ENCODE measurements around the gene OBSL1. TPM values are rescaled to one million over a fixed set of nuclear protein-coding genes. Genes with fewer than 3 reads are reported as not detected.

Gene OBSL1
- total and polyA plus RNA-seq, 2 donors from 2014 or later, result 89.5 to 123 TPM

DNA sequence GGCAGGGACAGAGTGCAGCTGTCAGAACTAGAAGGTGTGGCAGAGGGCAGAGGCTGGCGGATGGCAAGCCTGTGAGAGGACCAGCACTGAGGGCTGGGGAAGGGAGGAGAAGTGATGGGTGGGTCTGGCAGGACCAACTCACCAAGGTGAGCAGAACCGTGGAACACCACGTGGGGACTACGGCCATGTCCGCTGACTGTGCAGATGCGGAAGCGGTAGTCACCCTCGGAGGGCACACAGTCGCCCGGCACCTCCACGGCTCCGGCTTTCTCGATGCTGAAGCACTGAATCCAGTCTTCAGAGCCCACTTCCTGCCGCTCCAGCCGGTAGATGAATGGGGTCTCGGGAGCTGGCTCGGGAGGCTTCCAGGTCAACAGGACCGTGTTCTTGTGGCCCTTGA, 4.2 kb downstream of the OBSL1 start:
- Histone ChIP-seq H3K9ac (ENCODE audit: low read length in 3 of 3) (no peak overlapping the region), H3K36me3 (ENCODE audit: control insufficient read depth in 2 of 3, insufficient read depth in 3 of 3, low read length in 3 of 3) (peaks cover 6 to 12% (median 7%) of the 10 kb centered on the region in 3 donors), H3K4me1 (ENCODE audit: control insufficient read depth in 2 of 3, insufficient read depth in 2 of 3, low read depth in 1 of 3, low read length in 3 of 3) (peaks cover 0 to 11% (median 10%) of the 10 kb centered on the region in 3 donors), H3K27ac (ENCODE audit: low read depth in 2 of 2, low read length in 2 of 2) (no peak overlapping the region), H3K27me3 (ENCODE audit: control insufficient read depth, insufficient read depth, low read length) (no peaks in the 10 kb centered on the region), H3K4me3 (ENCODE audit: low read length in 3 of 3) (no peak overlapping the region), H3K9me3 (ENCODE audit: control insufficient read depth in 2 of 3, insufficient read depth in 1 of 3, low read length in 3 of 3) (no peaks in the 10 kb centered on the region)
- intact Hi-C loops (cut with DNase I), result no loop called here
- no peak for FAIRE-seq
- DNase-seq, result peak in 1 of 5 donors; percentile 58
- TF ChIP-seq, protein P1, sequence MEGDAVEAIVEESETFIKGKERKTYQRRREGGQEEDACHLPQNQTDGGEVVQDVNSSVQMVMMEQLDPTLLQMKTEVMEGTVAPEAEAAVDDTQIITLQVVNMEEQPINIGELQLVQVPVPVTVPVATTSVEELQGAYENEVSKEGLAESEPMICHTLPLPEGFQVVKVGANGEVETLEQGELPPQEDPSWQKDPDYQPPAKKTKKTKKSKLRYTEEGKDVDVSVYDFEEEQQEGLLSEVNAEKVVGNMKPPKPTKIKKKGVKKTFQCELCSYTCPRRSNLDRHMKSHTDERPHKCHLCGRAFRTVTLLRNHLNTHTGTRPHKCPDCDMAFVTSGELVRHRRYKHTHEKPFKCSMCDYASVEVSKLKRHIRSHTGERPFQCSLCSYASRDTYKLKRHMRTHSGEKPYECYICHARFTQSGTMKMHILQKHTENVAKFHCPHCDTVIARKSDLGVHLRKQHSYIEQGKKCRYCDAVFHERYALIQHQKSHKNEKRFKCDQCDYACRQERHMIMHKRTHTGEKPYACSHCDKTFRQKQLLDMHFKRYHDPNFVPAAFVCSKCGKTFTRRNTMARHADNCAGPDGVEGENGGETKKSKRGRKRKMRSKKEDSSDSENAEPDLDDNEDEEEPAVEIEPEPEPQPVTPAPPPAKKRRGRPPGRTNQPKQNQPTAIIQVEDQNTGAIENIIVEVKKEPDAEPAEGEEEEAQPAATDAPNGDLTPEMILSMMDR (IDR thresholded peaks at IDR 0.05; ENCODE audit: borderline replicate concordance, extremely low read depth, insufficient read depth), result no peak

DNA sequence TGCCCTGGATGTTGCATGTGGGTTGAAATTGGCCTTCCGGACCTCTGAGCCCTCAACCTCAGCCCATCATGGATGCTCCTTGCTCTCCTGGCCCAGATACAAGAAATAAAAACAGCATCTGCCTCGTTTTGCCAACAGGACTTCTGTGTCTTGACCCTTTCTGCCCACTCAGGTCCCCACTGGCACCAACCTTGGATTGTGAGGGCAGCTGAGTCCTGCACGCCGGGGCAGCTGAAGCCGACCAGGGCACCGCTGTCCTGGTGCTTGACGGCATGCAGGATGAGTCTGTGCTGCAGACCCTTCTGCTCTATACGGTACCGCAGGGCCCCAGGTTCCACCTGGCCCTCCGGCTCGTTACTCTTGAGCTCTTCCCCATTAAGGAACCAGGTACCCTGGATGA, 4.7 kb downstream of the OBSL1 start:
- Histone ChIP-seq H3K9me3 (ENCODE audit: control insufficient read depth in 2 of 3, insufficient read depth in 1 of 3, low read length in 3 of 3) (no peaks in the 10 kb centered on the region), H3K27ac (ENCODE audit: low read depth in 2 of 2, low read length in 2 of 2) (no peak overlapping the region), H3K9ac (ENCODE audit: low read length in 3 of 3) (no peak overlapping the region), H3K4me3 (ENCODE audit: low read length in 3 of 3) (no peak overlapping the region), H3K27me3 (ENCODE audit: control insufficient read depth, insufficient read depth, low read length) (no peaks in the 10 kb centered on the region), H3K36me3 (ENCODE audit: control insufficient read depth in 2 of 3, insufficient read depth in 3 of 3, low read length in 3 of 3) (peaks cover 6 to 12% (median 7%) of the 10 kb centered on the region in 3 donors), H3K4me1 (ENCODE audit: control insufficient read depth in 2 of 3, insufficient read depth in 2 of 3, low read depth in 1 of 3, low read length in 3 of 3) (peaks cover 0 to 10% (median 7%) of the 10 kb centered on the region in 3 donors)
- TF ChIP-seq, protein P1 (IDR thresholded peaks at IDR 0.05; ENCODE audit: borderline replicate concordance, extremely low read depth, insufficient read depth), result no peak
- intact Hi-C loops (cut with DNase I), result no loop called here
- no peak for FAIRE-seq
- no peak for DNase-seq

DNA sequence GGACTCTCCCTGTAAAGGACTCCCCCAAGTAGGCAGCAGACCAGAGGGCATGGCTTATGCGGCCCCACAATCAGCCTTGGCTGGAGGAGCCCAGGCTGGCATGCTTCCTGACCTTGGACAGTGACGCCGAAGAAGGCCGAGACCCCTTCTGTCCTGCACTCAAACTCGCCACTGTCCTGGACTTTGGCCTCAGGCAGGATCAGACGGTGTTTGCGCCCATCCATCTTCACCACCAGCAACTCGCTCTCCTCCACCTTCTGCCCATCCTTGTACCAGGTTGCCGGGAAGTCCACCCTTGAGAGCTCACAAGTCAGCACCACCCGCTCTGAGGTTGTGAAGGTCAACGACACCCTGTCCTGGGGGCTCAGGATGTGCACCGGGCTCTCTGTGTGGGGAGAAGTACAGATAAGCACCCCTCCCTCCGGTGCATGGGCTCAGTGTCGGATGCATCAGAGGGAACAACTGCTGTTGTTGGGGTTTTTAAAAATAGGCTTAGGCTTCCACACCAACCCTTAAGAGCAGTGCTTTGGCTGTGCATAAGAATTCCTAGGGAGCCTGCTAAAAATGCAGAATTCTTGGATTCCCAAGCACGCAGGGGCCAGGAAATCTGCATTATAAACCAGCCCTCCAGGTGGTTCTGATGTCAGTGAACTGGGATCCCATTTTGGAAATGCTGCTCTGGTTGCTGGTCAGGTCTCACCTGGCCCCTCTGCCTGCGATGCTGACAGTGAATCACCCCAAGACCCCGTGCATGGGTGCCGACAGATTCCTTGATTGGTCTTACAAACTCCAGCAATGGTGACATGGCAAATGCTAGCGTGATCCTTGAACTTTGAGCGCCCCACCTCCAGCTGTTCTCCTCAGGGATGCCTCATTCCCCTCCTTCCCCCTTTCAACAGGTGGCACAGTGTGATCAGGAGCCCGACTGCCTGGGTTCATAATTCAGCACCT, 5.9 kb downstream of the OBSL1 start:
- Histone ChIP-seq H3K36me3 (ENCODE audit: control insufficient read depth in 2 of 3, insufficient read depth in 3 of 3, low read length in 3 of 3) (peaks cover 6 to 12% (median 7%) of the 10 kb centered on the region in 3 donors), H3K27ac (ENCODE audit: low read depth in 2 of 2, low read length in 2 of 2) (no peak overlapping the region), H3K4me1 (ENCODE audit: control insufficient read depth in 2 of 3, insufficient read depth in 2 of 3, low read depth in 1 of 3, low read length in 3 of 3) (peaks cover 0 to 10% (median 7%) of the 10 kb centered on the region in 3 donors), H3K27me3 (ENCODE audit: control insufficient read depth, insufficient read depth, low read length) (no peaks in the 10 kb centered on the region), H3K9me3 (ENCODE audit: control insufficient read depth in 2 of 3, insufficient read depth in 1 of 3, low read length in 3 of 3) (no peaks in the 10 kb centered on the region), H3K4me3 (ENCODE audit: low read length in 3 of 3) (no peak overlapping the region), H3K9ac (ENCODE audit: low read length in 3 of 3) (no peak overlapping the region)
- TF ChIP-seq, protein P1 (IDR thresholded peaks at IDR 0.05; ENCODE audit: borderline replicate concordance, extremely low read depth, insufficient read depth), result no peak
- peak in 1 of 5 donors; percentile 59 for DNase-seq
- no peak for FAIRE-seq
- intact Hi-C loops (cut with DNase I), result no loop called here

Data from kidney (tissue), 14 donors.